HepG2 (cell line): Measurements from ENCODE around the gene COL2A1. TPM values are rescaled to one million over a fixed set of nuclear protein-coding genes. Genes with fewer than 3 reads are reported as not detected.

Experiments
- ADNP ChIP-seq: sonication (generic); formaldehyde crosslinking; IDR thresholded peaks from 2 replicates; pipeline ENCODE4 v1.4.0; 2020; ENCODE audit warnings: missing genetic modification reagents
- AGO1 ChIP-seq: fragments of 200-400 bp; formaldehyde crosslinking; IDR thresholded peaks from 2 replicates; pipeline ENCODE4 v1.6.1; 2017; ENCODE audit warnings: mild to moderate bottlenecking, low read depth, low read length, moderate library complexity; ENCODE audit not compliant: poor library complexity, severe bottlenecking
- ARID2 ChIP-seq: sonication (generic); formaldehyde crosslinking; IDR thresholded peaks from 2 replicates; pipeline ENCODE4 v1.8.1; 2022; ENCODE audit warnings: mild to moderate bottlenecking, missing genetic modification reagents, borderline replicate concordance
- FOSL2 ChIP-seq: sonication (generic); formaldehyde crosslinking; IDR thresholded peaks from 2 replicates; pipeline ENCODE4 v1.4.0; 2020; ENCODE audit warnings: missing genetic modification reagents
- NFRKB ChIP-seq: fragments of 450-650 bp; IDR thresholded peaks from 2 replicates; pipeline ENCODE4 v1.6.1; 2017
- RERE ChIP-seq: IDR thresholded peaks from 2 replicates; pipeline ENCODE4 v1.6.1; 2016; ENCODE audit warnings: low read depth, missing genetic modification reagents, missing compliant biosample characterization
- SNAPC4 ChIP-seq: sonication (generic); formaldehyde crosslinking; IDR thresholded peaks from 2 replicates; pipeline ENCODE4 v1.4.0; 2020; ENCODE audit warnings: mild to moderate bottlenecking, missing genetic modification reagents
- SP2 ChIP-seq: sonication (generic); formaldehyde crosslinking; IDR thresholded peaks from 2 replicates; pipeline ENCODE4 v1.5.1; 2020; ENCODE audit warnings: mild to moderate bottlenecking, missing genetic modification reagents
- SUZ12 ChIP-seq: fragments of 150-350 bp; IDR thresholded peaks from 2 replicates; pipeline ENCODE4 v1.6.1; 2014; ENCODE audit warnings: low read depth, low read length
- TMF1 ChIP-seq: sonication (generic); formaldehyde crosslinking; IDR thresholded peaks from 2 replicates; pipeline ENCODE4 v1.8.1; 2022; ENCODE audit warnings: low read depth, missing genetic modification reagents
- ZBTB49 ChIP-seq: sonication (generic); formaldehyde crosslinking; IDR thresholded peaks from 2 replicates; pipeline ENCODE4 v1.4.0; 2020; ENCODE audit warnings: missing genetic modification reagents, borderline replicate concordance
- ZFX ChIP-seq: sonication (generic); formaldehyde crosslinking; IDR thresholded peaks from 2 replicates; pipeline ENCODE4 v1.4.0; 2020; ENCODE audit warnings: mild to moderate bottlenecking, low read depth, missing genetic modification reagents, moderate library complexity
- ZNF343 ChIP-seq: sonication (generic); formaldehyde crosslinking; IDR thresholded peaks from 2 replicates; pipeline ENCODE4 v1.4.0; 2020; ENCODE audit warnings: mild to moderate bottlenecking, missing genetic modification reagents
- ZNF761 ChIP-seq: sonication (generic); formaldehyde crosslinking; conservative IDR thresholded peaks from 2 replicates; pipeline ENCODE4 v1.4.0; 2020; ENCODE audit warnings: mild to moderate bottlenecking, missing genetic modification reagents
- ZNF792 ChIP-seq: IDR thresholded peaks from 2 replicates; pipeline ENCODE4 v1.6.1; 2016
- ZNF850 ChIP-seq: sonication (generic); formaldehyde crosslinking; conservative IDR thresholded peaks from 2 replicates; pipeline ENCODE4 v1.9.0; 2021; ENCODE audit warnings: mild to moderate bottlenecking, missing genetic modification reagents
- polyA plus RNA-seq, 8 experiments: library from polyadenylated mRNA; depleted of rRNA in 3 of 8; stranded (reverse) in 7 of 8; unstranded in 1 of 8; fragments of >200 nt; fragmentation: Illumina TruSeq in 4 of 8; extraction: Trizol in 4 of 8; gene quantifications; 2 replicates each; pipeline versions ENCODE4 v1.2.1 to v1.2.3, GENCODE V29; 2011 to 2016; ENCODE audit warnings: low read depth in 4 of 8, missing spikeins in 1 of 8, mixed read lengths in 1 of 8; ENCODE audit not compliant: insufficient read depth in 1 of 8
- total RNA-seq, 5 experiments: library from RNA; depleted of rRNA; stranded (reverse); fragments of >200 nt; fragmentation: Illumina TruSeq; extraction: Trizol; gene quantifications; 2 replicates each; pipeline ENCODE4 v1.2.3, GENCODE V29; 2016; ENCODE audit warnings: low read depth in 1 of 5

Gene COL2A1
- total and polyA plus RNA-seq, 2 of the 13 experiments (the other 11 are each of a cell fraction or from before 2014, with no cell fraction given), result 7.4 to 38.3 TPM

GRCh38 chr12:47963340-47964040 is 40.8 kb downstream of the COL2A1 start, which contains the start of gene TMEM106C (continued):
- no peak for TF ChIP-seq ZNF761 (CRISPR knock-in tag)
- peak; percentile 55; the same call in 1 of the 2 replicates for TF ChIP-seq TMF1 (CRISPR knock-in tag)
- TF ChIP-seq ZNF792 (CRISPR knock-in tag), result no peak
- peak; percentile 34; the same call in 1 of the 2 replicates for TF ChIP-seq FOSL2 (CRISPR knock-in tag)
- TF ChIP-seq ZFX, result peak; percentile 69
- no peak for TF ChIP-seq SUZ12
- TF ChIP-seq RERE (CRISPR knock-in tag), result no peak
- TF ChIP-seq ZBTB49 (CRISPR knock-in tag), result no peak
- no peak for TF ChIP-seq AGO1
- no peak for TF ChIP-seq ADNP (CRISPR knock-in tag)
- no peak for TF ChIP-seq ZNF850 (CRISPR knock-in tag)
- no peak for TF ChIP-seq NFRKB
- TF ChIP-seq ARID2 (CRISPR knock-in tag), result no peak
- peak; percentile 26; the same call in 1 of the 2 replicates for TF ChIP-seq ZNF343
- TF ChIP-seq SNAPC4 (CRISPR knock-in tag), result 0 out of 2 replicates have a peak, but pooled peaks have one; percentile 51
- no peak for TF ChIP-seq SP2 (CRISPR knock-in tag)
